Activated T-cell treated with anti-CD3 and anti-CD28 coated beads, Interleukin-2, amount 50 U/mL, for 1 hour (primary cell): Measurements from ENCODE around the gene PLGLB1.
"Not testable (repeated sequence)": the region's sequence is repeated elsewhere in the genome, so short reads cannot be mapped to it uniquely, and the experiment has no call there.

Experiments
- DNase-seq: peaks from one replicate; pipeline ENCODE4 v3.0.0-alpha.2; 2020

The PLGLB1 gene

DNA sequence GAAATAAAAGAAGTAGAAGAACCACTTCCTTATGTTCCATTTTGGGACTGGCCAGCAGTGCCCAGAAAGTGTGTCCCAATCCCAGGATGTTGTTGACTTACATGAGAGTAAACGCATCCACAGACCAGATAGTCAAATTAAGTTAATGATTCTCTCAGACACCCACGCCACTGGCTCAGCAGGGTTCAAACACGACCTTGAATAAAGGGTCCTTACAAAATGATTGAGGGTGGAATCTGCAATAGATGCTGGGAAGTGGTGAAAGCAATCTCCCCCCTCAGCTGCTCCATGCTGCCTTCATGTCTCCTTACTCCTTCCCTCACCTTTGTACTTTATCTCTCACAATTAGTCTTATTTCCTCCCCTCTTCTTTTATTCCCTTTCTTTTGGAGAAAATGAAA lies at the start of gene PLGLB1:
Gene PLGLB1 (minus strand): TSS at position 101 of the 400 bp plus-strand sequence. CDS start 61 bp downstream, at position 40.
- DNase-seq = not testable (repeated sequence)

DNA sequence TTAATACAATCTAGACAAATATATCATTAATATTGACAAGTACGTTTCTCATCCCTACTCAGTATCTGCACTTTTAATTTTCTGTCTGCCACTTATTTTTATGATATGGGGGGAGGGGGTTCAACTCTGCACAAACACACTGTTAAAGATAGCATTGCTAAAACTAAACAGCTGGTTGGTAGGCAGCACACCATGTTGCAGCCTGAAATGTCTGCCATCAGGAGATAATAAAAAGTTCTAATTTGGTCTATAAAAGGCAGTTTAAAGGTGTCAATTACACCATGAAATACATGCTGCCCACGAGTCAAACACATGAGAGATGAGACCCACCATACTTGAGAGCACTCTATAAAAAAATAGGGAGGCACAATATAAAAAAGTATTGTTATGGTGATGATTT lies 42.7 kb upstream of the PLGLB1 start:
- not testable (repeated sequence) for DNase-seq

DNA sequence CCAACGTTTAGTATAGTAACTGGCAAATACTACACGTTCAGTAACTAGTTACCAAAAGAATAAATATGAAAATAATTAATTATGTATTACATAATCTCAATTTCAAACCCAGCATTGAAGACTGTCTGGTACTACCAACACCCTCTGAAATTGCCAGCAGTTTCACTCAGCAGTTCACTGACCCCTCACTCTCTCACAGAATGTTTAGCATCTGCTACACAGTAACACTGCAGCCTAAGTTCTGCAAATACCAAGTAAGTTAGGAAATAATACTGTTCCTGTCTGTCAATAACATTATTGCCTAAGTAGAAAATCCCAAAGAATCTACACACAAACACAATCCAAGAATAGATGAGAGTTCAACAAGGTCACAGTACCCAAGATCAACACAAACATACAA lies 41.8 kb upstream of the PLGLB1 start:
- not testable (repeated sequence) for DNase-seq

DNA sequence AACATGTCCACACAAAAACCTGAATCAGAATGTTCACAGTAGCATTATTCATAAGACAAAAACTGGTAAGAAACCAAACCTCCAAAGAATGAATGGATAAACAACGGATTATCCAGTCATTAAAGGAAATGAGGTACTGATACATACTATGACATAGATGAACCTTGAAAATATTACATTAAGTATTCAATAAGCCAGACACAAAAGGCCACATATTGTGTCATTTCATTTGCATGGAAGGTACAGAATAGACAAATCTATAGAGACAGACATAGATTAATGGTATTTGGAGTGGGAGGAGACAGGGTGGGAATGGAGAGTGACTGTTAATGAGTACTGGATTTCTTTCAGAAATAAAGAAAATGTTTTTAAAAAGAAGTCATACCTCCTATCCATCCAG lies 39.9 kb upstream of the PLGLB1 start:
- not testable (repeated sequence) for DNase-seq

DNA sequence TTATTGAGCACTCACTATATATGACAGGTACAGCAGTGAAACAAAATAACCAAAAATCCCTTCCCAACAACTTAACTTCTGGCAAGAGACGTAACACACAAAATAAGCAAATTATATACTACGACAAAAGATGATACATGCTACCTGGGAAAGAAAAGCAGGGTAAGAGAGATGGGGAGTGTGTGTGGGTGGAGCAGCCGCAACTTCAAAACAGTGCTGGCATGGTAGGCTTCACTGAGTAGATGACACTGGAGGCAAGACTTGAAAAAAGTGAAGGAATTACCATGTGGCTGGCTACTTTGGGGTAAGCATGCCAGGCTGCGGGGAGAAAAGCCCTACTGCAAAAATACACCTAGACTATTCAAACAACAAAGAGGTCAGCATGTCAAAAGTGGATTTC lies 36.0 kb upstream of the PLGLB1 start:
- DNase-seq = not testable (repeated sequence)

DNA sequence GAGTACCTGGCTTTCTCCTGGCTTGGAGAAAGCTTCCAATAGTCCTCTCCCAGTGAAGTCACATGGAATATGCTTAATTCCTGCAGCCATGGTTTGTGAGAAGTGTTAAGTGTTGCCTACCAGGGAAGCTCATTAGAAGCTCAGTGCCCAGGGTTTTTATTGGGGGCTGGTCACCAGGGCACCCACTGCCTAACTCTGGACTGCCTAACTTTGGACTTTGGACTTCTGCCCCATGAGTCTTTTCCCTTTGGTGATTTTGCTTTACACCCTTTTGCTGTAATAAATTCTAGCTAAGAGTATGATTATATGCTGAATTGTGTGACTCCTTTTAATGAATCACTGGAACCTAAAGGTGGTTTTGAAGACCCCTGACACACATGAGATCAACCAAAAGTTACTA lies 35.2 kb upstream of the PLGLB1 start:
- not testable (repeated sequence) for DNase-seq

DNA sequence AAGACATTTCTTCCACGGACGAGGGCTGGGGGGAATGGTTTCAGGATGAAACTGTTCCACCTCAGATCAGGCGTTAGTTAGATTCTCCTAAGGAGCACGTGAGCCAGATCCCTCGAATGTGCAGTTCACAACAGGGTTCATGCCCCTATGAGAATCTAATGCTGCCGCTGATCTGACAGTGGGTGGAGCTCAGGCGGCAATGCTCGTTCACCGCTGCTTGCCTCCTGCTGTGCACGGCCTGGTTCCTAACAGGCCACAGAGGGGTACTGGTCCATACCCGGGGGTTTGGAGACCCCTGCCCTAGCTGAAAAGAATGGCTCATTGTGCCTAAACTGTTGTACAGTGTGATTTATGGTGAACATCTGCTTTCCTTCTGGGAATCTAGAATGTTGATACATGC lies 34.8 kb upstream of the PLGLB1 start:
- not testable (repeated sequence) for DNase-seq

DNA sequence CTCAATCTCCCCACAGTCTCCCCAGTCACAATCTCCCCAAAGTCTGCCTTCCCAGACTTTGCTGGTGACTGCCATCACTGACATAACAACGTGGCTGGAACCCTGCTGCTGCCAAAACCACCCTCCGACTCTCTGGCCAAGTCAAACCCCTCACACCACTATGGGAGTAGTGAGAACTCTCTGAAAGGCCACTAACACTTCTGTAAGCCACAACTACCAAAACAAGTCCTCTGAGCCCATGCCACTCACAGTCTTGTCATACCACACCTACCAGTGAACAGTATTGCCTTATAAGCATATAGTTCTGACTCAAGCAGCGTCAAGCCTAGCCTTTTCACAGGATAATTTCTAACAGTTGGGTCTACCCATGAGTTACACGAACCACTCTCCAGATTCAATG lies 32.7 kb upstream of the PLGLB1 start:
- DNase-seq = not testable (repeated sequence)

DNA sequence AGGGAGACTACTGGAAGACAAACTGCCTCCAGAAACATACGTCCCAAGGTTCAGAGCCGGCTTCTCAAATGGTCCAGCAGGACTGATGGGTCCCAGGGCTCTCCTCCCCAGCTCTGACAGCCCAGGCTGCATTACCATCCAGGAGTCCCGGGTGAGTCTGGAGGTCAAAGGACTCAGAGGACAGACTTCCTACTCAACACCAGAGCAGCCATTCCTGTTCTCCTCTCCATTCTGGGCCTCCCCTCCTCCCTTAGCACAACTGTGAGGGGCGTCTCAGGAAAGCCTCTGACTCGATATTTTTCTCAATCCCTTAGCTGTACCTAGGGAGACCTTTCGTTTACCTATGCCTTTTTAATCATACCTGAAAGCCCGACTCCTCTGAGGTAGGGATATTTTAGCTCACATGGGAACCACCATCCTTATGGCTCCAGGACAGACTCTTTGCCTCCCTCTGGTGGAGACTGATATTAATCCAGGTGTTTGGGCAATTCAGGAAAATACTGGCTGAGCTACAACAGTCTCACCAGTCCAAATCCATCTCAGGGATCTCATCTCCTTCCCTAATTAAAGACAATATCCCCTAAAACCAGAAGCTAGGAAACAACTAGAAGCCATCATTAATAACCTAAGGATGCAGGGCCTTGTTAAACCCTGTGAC lies 19.8 kb upstream of the PLGLB1 start:
- not testable (repeated sequence) for DNase-seq

DNA sequence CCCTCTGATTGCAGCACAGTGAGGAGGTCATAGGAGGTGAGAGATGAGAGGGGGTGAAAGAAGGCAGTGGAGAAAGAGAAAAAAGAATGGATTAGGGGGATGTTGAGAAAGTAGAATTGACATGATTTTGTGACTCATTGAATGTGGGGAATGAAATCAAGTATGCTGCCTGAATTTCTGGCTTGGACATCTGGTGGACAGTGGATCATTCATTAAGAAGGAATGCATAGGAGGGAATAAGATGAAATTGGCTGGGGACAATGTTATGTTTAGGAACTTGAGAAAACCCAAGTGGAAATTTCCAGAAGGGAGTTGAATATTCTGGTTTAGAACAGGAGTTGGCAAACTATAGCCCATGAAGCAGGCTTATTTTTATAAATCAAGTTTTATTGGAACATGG lies 7.0 kb upstream of the PLGLB1 start:
- DNase-seq = not testable (repeated sequence)

DNA sequence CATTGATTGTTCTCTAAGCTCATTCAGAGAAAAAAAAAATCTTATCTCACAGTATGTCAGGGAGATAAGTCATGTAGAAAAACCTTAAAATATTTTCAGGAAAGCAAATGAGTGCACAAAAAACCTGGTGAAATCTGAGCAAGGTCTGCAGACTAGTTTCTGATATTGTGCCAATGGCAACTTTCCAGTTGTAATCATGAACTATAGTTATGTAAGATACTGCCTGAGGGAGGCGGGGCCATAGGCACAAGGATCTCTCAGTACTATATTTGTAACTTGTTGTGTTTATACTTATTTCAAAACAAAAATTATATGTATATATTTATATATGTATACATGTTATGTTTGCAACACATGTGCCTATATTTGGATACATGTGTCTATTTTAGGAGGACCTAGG lies 5.2 kb upstream of the PLGLB1 start:
- not testable (repeated sequence) for DNase-seq

DNA sequence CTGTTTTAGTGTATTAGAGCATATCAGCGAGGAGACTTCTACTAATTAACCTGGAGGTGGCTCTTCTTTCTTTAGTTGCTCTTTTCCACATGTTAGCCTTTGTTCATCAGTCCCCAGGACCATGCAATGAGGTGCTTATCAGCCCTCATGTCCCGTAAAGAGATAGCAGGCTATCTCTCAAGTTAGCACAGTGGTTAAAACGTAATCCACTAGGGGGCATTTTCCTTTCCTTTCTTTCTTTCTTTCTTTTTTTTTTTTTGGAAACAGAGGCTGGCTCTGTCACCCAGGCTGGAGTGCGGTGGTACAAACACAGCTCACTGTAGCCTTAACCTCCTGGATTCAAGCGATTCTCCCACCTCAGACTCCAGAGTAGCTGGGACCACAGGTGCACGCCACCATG lies 4.3 kb upstream of the PLGLB1 start:
- not testable (repeated sequence) for DNase-seq

DNA sequence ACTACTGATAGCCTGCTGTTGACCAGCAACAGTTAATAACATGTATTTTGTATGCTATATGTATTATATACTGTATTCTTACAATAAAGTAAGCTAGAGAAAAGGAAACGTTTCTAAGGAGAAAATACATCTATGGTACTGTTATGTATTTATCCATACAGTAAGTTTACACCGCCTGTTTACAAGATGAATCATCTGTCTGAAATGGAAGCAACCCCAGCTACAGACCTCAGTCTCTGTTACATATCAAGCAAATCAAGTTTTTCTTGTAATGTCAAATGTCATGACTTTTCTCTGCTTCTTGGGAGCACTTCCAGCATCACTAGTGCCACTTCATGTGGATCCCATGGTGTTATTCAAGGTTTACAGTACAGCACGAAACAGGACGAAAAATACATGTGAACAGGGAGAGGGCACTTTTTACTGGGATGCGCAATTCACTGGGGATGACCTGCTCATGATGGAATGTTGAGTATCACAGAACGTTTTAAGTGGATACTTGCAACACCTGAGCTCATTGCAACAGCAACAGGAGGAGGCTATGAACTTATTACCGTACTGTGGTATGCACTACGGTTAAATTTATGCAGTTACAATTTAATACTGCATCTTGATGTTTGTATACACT lies 2.5 kb upstream of the PLGLB1 start:
- DNase-seq = not testable (repeated sequence)

DNA sequence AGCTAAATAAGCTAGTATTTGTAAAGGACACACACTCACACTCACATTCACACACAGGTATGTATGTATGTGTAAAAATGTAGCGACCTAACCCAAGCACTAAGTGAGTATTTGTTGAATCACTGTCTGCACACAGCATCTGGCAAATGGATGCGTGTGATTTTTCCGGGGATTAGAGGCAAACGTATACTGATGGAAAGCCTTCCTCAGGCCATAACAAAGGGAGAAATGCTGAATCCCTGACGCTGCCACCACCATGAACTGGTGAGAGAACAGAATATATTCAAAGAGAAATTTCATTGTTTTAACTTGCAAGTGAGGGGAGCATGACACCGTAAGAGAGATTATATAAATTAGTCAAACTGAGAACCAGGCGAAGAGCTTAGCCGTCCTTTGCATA lies 601 bp downstream of the PLGLB1 start:
- DNase-seq = not testable (repeated sequence)

DNA sequence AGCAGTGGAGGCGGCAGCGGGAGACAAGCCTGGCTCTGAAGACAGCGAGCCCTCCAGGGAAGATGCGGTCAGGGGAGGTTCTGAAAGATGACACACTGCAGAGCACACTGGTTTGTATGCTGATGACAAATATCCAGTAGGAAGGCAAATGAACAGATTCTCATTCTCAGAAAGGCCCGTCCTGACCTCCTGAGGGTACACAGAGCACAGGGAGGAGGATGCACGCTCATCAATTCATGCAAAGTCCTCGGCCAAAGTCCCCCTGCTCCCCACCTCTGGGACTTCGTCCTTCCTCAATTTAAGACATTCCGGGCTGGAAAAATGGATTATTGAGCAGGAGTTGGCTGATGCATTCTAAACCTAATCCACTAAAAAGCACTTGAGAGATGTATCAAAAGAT lies 2.6 kb downstream of the PLGLB1 start:
- not testable (repeated sequence) for DNase-seq

DNA sequence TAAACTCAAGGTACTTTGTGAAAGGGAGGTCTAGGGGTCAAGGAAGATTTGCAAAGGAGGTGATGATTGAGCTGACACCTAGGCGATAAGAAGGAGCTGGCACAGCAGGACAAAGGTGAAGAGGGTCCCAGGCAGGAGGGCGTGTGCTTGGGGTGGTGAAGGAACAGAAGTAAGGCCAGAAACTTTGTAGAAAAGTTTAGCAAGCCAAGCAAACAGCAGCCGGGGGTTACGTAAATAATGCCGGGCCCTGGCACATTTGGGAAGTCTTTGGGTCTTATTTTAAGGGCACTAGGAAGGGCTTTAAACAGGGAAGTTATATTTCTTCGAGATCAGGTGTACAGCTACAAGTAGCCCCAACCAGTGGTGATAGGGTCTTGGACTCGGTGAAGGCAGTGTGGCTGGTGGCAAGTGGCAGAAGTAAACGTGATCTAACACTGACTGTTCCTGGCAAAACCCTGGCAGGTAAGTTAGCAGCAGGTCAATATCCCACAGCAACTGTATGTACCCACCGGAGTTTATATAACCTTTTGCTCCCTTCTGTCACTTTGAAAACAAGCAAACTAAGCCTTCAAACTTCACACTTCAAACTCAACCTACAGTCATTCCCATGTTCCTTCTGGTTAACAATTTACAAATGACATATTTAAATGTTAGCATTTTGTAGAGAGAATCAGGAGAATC lies 7.0 kb downstream of the PLGLB1 start:
- not testable (repeated sequence) for DNase-seq

DNA sequence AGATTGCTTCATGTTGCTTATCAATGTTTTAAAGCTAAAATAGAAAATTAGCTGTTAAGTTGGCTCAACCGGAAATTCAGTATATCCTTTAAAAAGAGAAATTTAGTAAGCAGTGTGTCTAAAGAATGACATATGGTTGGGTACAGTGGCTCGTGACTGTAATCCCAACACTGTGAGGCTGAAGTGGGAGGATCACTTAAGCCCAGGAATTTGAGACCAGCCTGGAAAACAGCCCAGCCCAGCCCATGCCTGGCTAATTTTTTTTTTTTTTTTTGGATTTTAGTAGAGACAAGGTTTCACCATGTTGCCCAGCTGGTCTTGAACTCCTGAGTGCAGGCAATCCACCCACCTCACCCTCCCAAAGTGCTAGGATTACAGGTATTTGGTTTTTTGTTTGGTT lies 17.2 kb downstream of the PLGLB1 start:
- DNase-seq = not testable (repeated sequence)
